Karpas-422 (cell line): ENCODE results near the gene EPHX1. TPM values are rescaled to one million over a fixed set of nuclear protein-coding genes. Genes with fewer than 3 reads are reported as not detected.

Source experiments
- DNase-seq: peaks from one replicate; pipeline ENCODE4 v3.0.0-alpha.2; 2015
- H2AFZ ChIP-seq: fragments of 200-600 bp; sonication (generic); 2 replicates; pipeline ENCODE4 v1.6.1; 2014; ENCODE audit warnings: antibody characterized with exemption, low read length, mixed read lengths
- H3K27ac ChIP-seq: fragments of 200-600 bp; sonication (generic); 2 replicates; pipeline ENCODE4 v1.5.1; 2014; ENCODE audit warnings: mild to moderate bottlenecking, low read length, moderate library complexity
- H3K27me3 ChIP-seq: fragments of 200-600 bp; sonication (generic); 2 replicates; pipeline ENCODE4 v1.6.1; 2014; ENCODE audit warnings: low read length, mixed read lengths
- H3K36me3 ChIP-seq: fragments of 200-600 bp; sonication (generic); 2 replicates; pipeline ENCODE4 v1.6.1; 2014; ENCODE audit warnings: low read length, mixed read lengths; ENCODE audit not compliant: insufficient read depth
- H3K4me1 ChIP-seq: fragments of 200-600 bp; sonication (generic); 2 replicates; pipeline ENCODE4 v1.6.1; 2014; ENCODE audit warnings: mild to moderate bottlenecking, low read length, mixed read lengths
- H3K4me2 ChIP-seq: fragments of 200-600 bp; sonication (generic); 2 replicates; pipeline ENCODE4 v1.6.1; 2014; ENCODE audit warnings: low read length, low read depth, mild to moderate bottlenecking; ENCODE audit not compliant: poor library complexity, severe bottlenecking
- H3K4me3 ChIP-seq: fragments of 200-600 bp; sonication (generic); 2 replicates; pipeline ENCODE4 v1.5.1; 2014; ENCODE audit warnings: mild to moderate bottlenecking, antibody characterized with exemption, low read length, mixed read lengths
- H3K79me2 ChIP-seq: fragments of 200-600 bp; sonication (generic); 2 replicates; pipeline ENCODE4 v1.6.1; 2014; ENCODE audit warnings: mild to moderate bottlenecking, low read length, mixed read lengths
- H3K9ac ChIP-seq: fragments of 200-600 bp; sonication (generic); 2 replicates; pipeline ENCODE4 v1.6.0; 2014; ENCODE audit warnings: low read length
- H3K9me2 ChIP-seq: fragments of 200-600 bp; sonication (generic), shearing (Covaris generic); replicated peaks from 2 replicates; pipeline ENCODE4 v1.6.0; 2014; ENCODE audit warnings: mild to moderate bottlenecking, low read length, moderate library complexity; ENCODE audit not compliant: insufficient read depth
- H3K9me3 ChIP-seq: fragments of 300-700, 200-600 bp; sonication (generic); 2 replicates; pipeline ENCODE4 v1.6.1; 2014; ENCODE audit warnings: low read length, mixed read lengths
- H4K20me1 ChIP-seq: fragments of 200-600 bp; sonication (generic); 2 replicates; pipeline ENCODE4 v1.6.1; 2014; ENCODE audit warnings: mild to moderate bottlenecking, antibody characterized with exemption, low read length, low read depth; ENCODE audit not compliant: insufficient read depth
- total RNA-seq: library from RNA; depleted of rRNA; stranded (reverse); fragments of >200 nt; shearing (Covaris generic); gene quantifications from 2 replicates; pipeline ENCODE4 v1.2.3, GENCODE V29; 2014; ENCODE audit warnings: low replicate concordance; rRNA removed

EPHX1 gene
- total RNA-seq, 1 experiment from 2014 or later, result 0.63 TPM

- no peak overlapping the region for H2AFZ ChIP-seq
- H3K4me1 ChIP-seq, result no peaks in the 10 kb centered on the region
- no peak overlapping the region for H3K4me3 ChIP-seq
- H3K4me2 ChIP-seq, result no peak overlapping the region
- no peaks in the 10 kb centered on the region for H4K20me1 ChIP-seq
- DNase-seq, result no peak
- H3K27me3 ChIP-seq, result no peaks in the 10 kb centered on the region
- H3K9me2 ChIP-seq, result no peaks in the 10 kb centered on the region
- no peaks in the 10 kb centered on the region for H3K79me2 ChIP-seq
- H3K9ac ChIP-seq, result no peak overlapping the region
- no peak overlapping the region for H3K27ac ChIP-seq
- no peaks in the 10 kb centered on the region for H3K36me3 ChIP-seq
- H3K9me3 ChIP-seq, result no peaks in the 10 kb centered on the region
These were observed 80.7 kb downstream of the EPHX1 start for GRCh38 chr1:225890346-225891228.

- Histone ChIP-seq H4K20me1 (no peaks in the 10 kb centered on the region), H3K9me2 (no peaks in the 10 kb centered on the region), H3K4me3 (no peak overlapping the region), H3K27ac (no peak overlapping the region), H3K27me3 (no peaks in the 10 kb centered on the region), H3K4me2 (no peak overlapping the region), H3K9ac (no peak overlapping the region), H3K36me3 (no peaks in the 10 kb centered on the region), H3K9me3 (no peaks in the 10 kb centered on the region), H2AFZ (no peak overlapping the region), H3K4me1 (no peaks in the 10 kb centered on the region), H3K79me2 (no peaks in the 10 kb centered on the region)
- DNase-seq, result no peak
These were observed 81.5 kb downstream of the EPHX1 start for GRCh38 chr1:225891229-225891972.

GRCh38 chr1:225892307-225892706 lies 82.4 kb downstream of the EPHX1 start:
- no peaks in the 10 kb centered on the region for H4K20me1 ChIP-seq
- H3K79me2 ChIP-seq, result no peaks in the 10 kb centered on the region
- H2AFZ ChIP-seq, result no peak overlapping the region
- H3K27ac ChIP-seq, result no peak overlapping the region
- H3K27me3 ChIP-seq, result no peaks in the 10 kb centered on the region
- no peaks in the 10 kb centered on the region for H3K9me3 ChIP-seq
- DNase-seq, result no peak
- H3K36me3 ChIP-seq, result no peaks in the 10 kb centered on the region
- H3K9ac ChIP-seq, result no peak overlapping the region
- no peak overlapping the region for H3K4me2 ChIP-seq
- no peaks in the 10 kb centered on the region for H3K9me2 ChIP-seq
- H3K4me3 ChIP-seq, result no peak overlapping the region
- H3K4me1 ChIP-seq, result no peaks in the 10 kb centered on the region

Other genes with a start within 250 kb of the EPHX1 start
- gene ENAH, start 157.0 kb upstream of the EPHX1 start, total RNA-seq, result 0.07 TPM in 1 of 2 replicates, not detected in the other
- gene SRP9, start 32.3 kb upstream of the EPHX1 start, total RNA-seq, result 105 and 245 TPM in 2 replicates
- 4.1 and 4.8 TPM in 2 replicates for gene TMEM63A, start 72.3 kb downstream of the EPHX1 start, total RNA-seq
- gene LEFTY1, start 79.0 kb downstream of the EPHX1 start, total RNA-seq, result 0.40 TPM in 1 of 2 replicates, not detected in the other
- gene PYCR2, start 114.1 kb downstream of the EPHX1 start, total RNA-seq, result 57.0 and 75.8 TPM in 2 replicates
- gene LEFTY2, start 131.1 kb downstream of the EPHX1 start, total RNA-seq, result not detected in 2 replicates
- 15.7 and 21.8 TPM in 2 replicates for gene SDE2, start 189.2 kb downstream of the EPHX1 start, total RNA-seq